Mononuclear cell (primary cell): ENCODE results near the gene PGBD5. TPM values are rescaled to one million over a fixed set of nuclear protein-coding genes. Genes with fewer than 3 reads are reported as not detected.
"Not testable (repeated sequence)": the region's sequence is repeated elsewhere in the genome, so short reads cannot be mapped to it uniquely, and the experiment has no call there.

Experiments
- H3K27me3 ChIP-seq: 2 replicates; pipeline ENCODE4 v1.6.0; 2011; ENCODE audit warnings: low read length, control low read depth; ENCODE audit not compliant: insufficient read depth
- H3K4me1 ChIP-seq: 2 replicates; pipeline ENCODE4 v1.5.1; 2011; ENCODE audit warnings: mild to moderate bottlenecking, low read length, control low read depth; ENCODE audit not compliant: insufficient read depth
- H3K4me3 ChIP-seq: 2 replicates; pipeline ENCODE4 v1.5.1; 2011; ENCODE audit warnings: mild to moderate bottlenecking, low read length, moderate library complexity
- H3K9me3 ChIP-seq: 2 replicates; pipeline ENCODE4 v1.5.1; 2011; ENCODE audit warnings: low read depth, mild to moderate bottlenecking, control low read depth, low read length
- total RNA-seq: library from RNA; depleted of rRNA; stranded (reverse); fragments of >200 nt; gene quantifications from one replicate; pipeline ENCODE4 v1.2.3, GENCODE V29; 2012

The PGBD5 gene
- total RNA-seq, 1 donor: under 0.01 TPM

DNA sequence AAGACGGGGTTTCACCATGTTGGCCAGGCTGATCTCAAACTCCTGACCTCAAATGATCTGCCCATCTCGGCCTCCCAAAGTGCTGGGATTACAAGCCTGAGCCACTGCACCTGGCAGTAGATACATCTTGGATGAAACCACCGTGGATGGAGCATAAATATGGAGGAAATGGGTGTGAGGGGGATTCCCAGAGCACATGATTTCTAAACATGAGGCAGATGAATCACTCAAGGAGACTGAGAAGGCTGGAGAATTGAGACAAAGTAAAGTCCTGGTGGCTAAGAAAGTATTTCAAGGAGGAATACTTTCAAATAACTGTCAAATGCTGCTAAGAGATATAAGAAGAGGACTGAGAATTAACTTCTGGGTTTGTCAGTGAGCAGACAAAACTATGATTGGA, 5.4 kb upstream of the PGBD5 start:
- Histone ChIP-seq H3K27me3 (peaks cover 26% of the 10 kb centered on the region), H3K9me3 (no peaks in the 10 kb centered on the region), H3K4me1 (peaks cover 4% of the 10 kb centered on the region), H3K4me3 (no peak overlapping the region)

- no peaks in the 10 kb centered on the region for H3K9me3 ChIP-seq
- H3K27me3 ChIP-seq: peaks cover 26% of the 10 kb centered on the region
- peaks cover 4% of the 10 kb centered on the region for H3K4me1 ChIP-seq
- H3K4me3 ChIP-seq: no peak overlapping the region
Observed at GRCh38 chr1:230430499-230430898, 4.4 kb upstream of the PGBD5 start.

DNA sequence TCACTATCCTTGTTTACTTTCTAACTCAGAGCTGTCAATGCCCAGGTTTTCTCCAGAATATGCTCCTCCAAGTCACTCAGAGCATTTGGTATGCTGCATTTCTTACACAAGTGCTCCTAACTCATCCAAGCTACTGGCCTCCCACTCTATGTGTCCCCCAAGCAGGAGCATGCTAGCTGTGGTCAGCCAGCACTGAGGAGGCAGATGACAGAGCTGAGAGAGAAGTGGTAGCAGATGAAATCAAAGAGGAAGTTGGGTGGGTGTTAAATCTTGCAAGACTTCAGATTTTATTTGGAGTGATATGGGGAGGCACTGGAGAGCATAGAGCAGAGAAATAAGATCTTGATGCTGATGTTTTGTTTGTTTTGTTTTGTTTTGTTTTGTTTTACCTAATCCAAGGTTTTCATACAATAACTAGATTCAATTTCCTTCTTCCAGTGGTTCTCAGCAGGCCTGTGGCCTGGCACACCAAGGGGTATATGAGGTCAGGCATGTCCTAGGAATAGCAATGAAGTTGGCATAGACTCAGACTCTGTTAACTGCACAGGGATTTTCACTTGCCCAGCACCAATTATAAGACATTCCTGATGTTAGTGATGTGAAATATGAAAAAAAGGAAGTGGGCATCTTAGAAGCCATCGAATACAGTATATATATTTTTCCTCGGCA, 3.1 kb upstream of the PGBD5 start:
- Histone ChIP-seq H3K9me3 (no peaks in the 10 kb centered on the region), H3K4me1 (peaks cover 4% of the 10 kb centered on the region)

GRCh38 chr1:230427981-230428380, 1.8 kb upstream of the PGBD5 start:
- H3K4me3 ChIP-seq: no peak overlapping the region
- peaks cover 4% of the 10 kb centered on the region for H3K4me1 ChIP-seq
- no peaks in the 10 kb centered on the region for H3K9me3 ChIP-seq
- peaks cover 49% of the 10 kb centered on the region for H3K27me3 ChIP-seq

More for the DNA sequence above, 3.1 kb upstream of the PGBD5 start:
- Histone ChIP-seq H3K27me3 (peaks cover 37% of the 10 kb centered on the region), H3K4me3 (no peak overlapping the region)

GRCh38 chr1:230427094-230427876, 1.2 kb upstream of the PGBD5 start:
- peaks cover 4% of the 10 kb centered on the region for H3K4me1 ChIP-seq
- H3K9me3 ChIP-seq: no peaks in the 10 kb centered on the region
- peaks cover 56% of the 10 kb centered on the region for H3K27me3 ChIP-seq
- no peak overlapping the region for H3K4me3 ChIP-seq

- peaks cover 4% of the 10 kb centered on the region for H3K4me1 ChIP-seq
- no peak overlapping the region for H3K4me3 ChIP-seq
- H3K27me3 ChIP-seq: peaks cover 67% of the 10 kb centered on the region
- no peaks in the 10 kb centered on the region for H3K9me3 ChIP-seq
Observed at GRCh38 chr1:230425252-230426091, 660 bp downstream of the PGBD5 start.

DNA sequence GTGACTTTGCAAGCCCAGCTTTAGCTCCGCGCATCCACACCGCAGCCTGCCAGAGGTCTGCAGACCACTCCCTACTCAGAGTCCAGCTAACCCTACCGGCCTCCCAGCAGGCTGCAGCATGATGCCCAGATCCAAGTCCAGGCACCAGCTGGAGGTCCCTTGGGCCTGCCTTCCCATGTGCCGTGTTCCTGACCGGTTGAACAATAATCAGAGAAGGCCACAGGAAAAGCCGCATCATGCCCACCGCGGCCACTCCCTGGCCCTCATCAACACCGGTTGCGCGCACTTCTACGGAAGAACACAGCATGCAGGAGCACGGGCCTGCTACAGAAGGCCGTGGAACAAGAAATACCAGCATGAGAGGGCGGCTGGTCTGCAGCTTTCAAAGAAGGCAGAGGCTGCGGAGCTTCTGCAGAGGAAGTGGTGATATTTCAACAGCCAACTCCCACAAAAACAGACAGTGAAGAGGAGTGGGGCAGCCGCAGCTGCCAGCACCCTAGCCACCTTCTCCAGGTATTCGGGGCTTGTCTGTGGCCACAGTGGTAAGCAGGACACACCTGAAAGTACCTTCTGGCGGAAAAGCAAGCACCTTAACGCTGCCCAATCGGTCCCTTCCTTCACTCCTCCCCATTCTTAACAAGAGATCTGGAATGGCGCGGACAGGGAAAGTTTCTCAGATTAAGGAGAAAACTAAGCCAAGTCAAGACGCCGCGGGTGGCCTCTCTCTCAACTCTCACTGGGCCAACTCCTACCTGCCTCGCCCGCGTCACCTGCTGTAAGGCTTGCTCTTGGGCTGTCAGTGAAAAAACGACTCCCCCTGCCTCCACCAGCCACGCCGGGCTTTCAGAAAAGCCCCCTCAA, 1.5 kb downstream of the PGBD5 start:
- Histone ChIP-seq H3K9me3 (no peaks in the 10 kb centered on the region), H3K4me1 (peaks cover 4% of the 10 kb centered on the region), H3K4me3 (no peak overlapping the region), H3K27me3 (peaks cover 64% of the 10 kb centered on the region)

GRCh38 chr1:230423951-230424350, 2.2 kb downstream of the PGBD5 start:
- Histone ChIP-seq H3K9me3 (no peaks in the 10 kb centered on the region), H3K4me1 (peaks cover 4% of the 10 kb centered on the region), H3K27me3 (peaks cover 64% of the 10 kb centered on the region), H3K4me3 (no peak overlapping the region)

DNA sequence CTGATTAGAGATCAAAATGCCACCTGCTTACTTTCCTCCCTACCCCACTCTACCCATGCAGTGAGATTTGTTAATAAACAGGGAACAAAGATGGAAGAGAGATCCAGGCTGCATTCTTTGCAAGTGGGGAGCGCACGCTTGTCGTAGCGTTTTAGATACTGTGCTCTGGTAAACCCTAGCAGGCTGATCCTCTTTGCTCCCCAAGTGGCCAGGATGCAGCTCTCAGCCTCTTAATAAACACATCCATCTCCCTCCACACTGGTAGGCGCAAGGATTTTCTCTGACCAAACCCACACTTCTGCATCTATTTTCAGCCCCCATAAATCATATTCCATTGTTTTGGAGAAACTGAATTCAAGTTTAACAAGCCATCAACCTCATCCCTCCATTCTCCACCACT, 2.9 kb downstream of the PGBD5 start:
- peaks cover 4% of the 10 kb centered on the region for H3K4me1 ChIP-seq
- H3K27me3 ChIP-seq: peaks cover 64% of the 10 kb centered on the region
- H3K4me3 ChIP-seq: no peak overlapping the region
- no peaks in the 10 kb centered on the region for H3K9me3 ChIP-seq

GRCh38 chr1:230422221-230422981, 3.7 kb downstream of the PGBD5 start:
- H3K9me3 ChIP-seq: no peaks in the 10 kb centered on the region
- H3K27me3 ChIP-seq: peaks cover 55% of the 10 kb centered on the region
- H3K4me1 ChIP-seq: peaks cover 4% of the 10 kb centered on the region
- no peak overlapping the region for H3K4me3 ChIP-seq

DNA sequence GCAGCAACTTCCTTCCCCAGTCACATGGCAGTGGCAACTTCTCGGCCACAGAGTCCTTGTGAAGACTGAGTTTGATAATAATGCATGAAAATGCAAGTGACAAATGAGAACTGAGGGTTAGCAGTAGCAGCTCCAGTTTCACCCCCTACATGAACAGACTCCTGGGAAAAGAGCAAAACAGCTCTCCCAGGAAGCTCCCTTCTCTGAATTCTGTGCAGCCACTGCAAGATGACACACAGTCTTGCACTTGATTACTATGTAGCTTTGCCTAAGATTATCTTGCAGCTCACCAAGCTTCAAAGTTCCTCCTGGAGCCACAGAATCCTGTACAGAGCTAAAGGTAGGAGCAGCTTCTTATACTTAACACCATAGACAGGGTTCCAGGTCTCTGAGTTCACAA, 4.7 kb downstream of the PGBD5 start:
- Histone ChIP-seq H3K4me1 (no peaks in the 10 kb centered on the region), H3K27me3 (peaks cover 50% of the 10 kb centered on the region), H3K9me3 (no peaks in the 10 kb centered on the region), H3K4me3 (no peak overlapping the region)

GRCh38 chr1:230420372-230420771, 5.8 kb downstream of the PGBD5 start:
- H3K9me3 ChIP-seq, H3K4me1 ChIP-seq, H3K4me3 ChIP-seq: not testable (repeated sequence)
- H3K27me3 ChIP-seq: peaks cover 50% of the 10 kb centered on the region

- Histone ChIP-seq H3K9me3 (no peaks in the 10 kb centered on the region), H3K4me1 (no peaks in the 10 kb centered on the region), H3K4me3 (no peak overlapping the region), H3K27me3 (peaks cover 12% of the 10 kb centered on the region)
Observed at GRCh38 chr1:230416430-230416829, 9.7 kb downstream of the PGBD5 start.
